ENCODE measurements around the gene NUPR1. TPM values are rescaled to one million over a fixed set of nuclear protein-coding genes. Genes with fewer than 3 reads are reported as not detected.
A peak's percentile ranks its signal among the peaks of the same experiment; 100 is the strongest.
"Not testable (repeated sequence)": the region's sequence is repeated elsewhere in the genome, so short reads cannot be mapped to it uniquely, and the experiment has no call there.

NUPR1 gene
- total RNA-seq, 4 donors from 2014 or later, result 18.7 to 44.3 (median 22.6) TPM

DNA sequence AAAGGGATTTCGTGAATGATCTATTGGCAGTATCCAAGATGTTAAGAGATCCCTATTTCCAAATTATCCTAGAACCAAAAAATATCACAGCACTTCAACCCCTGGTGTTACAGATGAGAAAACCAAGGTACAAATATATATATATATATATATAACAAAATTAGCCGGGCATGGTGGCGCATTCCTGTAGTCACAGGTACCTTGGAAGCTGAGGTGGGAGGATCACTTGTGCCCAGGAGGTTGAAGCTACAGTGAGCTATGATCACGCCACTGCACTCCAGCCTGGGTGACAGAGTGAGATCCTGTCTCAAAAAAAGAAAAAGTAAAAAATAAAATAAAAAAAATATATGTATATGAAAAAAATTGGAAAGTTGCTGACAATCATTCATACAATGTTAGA, 46.3 kb downstream of the NUPR1 start:
- DNase-seq (no peak), ATAC-seq (no peak)
- in situ Hi-C loops (cut with MboI; ENCODE audit: low sequenced_read_pairs in 4 of 4), result loop anchor here (5.0 to 25.0 kb wide), 3 partner anchors 55 to 120 kb away; partner anchors contain the start of genes SGF29 (in 3 of the 4) and SULT1A1 (in 1 of the 4)
- no peak for TF ChIP-seq POLR2A (IDR thresholded peaks at IDR 0.05)
- TF ChIP-seq, protein P1, sequence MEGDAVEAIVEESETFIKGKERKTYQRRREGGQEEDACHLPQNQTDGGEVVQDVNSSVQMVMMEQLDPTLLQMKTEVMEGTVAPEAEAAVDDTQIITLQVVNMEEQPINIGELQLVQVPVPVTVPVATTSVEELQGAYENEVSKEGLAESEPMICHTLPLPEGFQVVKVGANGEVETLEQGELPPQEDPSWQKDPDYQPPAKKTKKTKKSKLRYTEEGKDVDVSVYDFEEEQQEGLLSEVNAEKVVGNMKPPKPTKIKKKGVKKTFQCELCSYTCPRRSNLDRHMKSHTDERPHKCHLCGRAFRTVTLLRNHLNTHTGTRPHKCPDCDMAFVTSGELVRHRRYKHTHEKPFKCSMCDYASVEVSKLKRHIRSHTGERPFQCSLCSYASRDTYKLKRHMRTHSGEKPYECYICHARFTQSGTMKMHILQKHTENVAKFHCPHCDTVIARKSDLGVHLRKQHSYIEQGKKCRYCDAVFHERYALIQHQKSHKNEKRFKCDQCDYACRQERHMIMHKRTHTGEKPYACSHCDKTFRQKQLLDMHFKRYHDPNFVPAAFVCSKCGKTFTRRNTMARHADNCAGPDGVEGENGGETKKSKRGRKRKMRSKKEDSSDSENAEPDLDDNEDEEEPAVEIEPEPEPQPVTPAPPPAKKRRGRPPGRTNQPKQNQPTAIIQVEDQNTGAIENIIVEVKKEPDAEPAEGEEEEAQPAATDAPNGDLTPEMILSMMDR (IDR thresholded peaks at IDR 0.05 in 4 of 5, conservative IDR thresholded peaks at IDR 0.05 in 1 of 5), result no peak
- H3K27ac ChIP-seq, result peak overlapping the region; percentile 89 to 98 (median 95)
- H3K36me3 ChIP-seq, result peaks cover 0 to 17% of the 10 kb centered on the region in 2 donors
- peak overlapping the region; percentile 83 to 97 (median 93) for H3K4me3 ChIP-seq
- intact Hi-C loops (cut with DNase I; ENCODE audit: low total_unique reads), result loop anchor here (5.0 kb wide), 1 partner anchor 125 kb away; no protein-coding TSS in a partner anchor
- H3K27me3 ChIP-seq, result no peaks in the 10 kb centered on the region
- no peaks in the 10 kb centered on the region for H3K9me3 ChIP-seq
- peaks cover 0 to 11% of the 10 kb centered on the region in 2 donors for H3K4me1 ChIP-seq

DNA sequence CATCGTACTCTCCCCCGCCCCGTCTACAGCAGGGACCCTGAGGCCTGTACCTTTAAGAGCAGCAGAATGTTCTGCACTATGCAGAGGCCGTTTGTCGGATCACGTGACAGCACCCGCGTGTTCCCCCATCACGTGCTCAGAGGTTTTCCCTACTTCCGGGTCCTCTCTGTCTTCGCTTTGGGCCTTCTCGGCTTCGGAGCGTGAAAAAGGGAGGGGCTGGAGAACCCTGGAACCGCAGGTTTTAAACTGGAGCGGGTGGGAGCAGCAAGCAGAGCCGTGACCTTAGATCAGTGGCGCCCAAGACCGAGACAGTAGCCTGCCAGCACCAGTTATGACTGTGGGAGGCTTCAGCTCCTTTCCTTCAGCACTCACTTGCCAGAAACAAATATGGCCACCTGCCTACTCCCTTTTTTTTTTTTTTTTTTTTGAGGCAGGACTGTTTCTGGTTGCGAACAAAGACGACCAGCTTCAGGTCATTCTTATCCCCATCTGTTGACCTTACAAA, 46.8 kb downstream of the NUPR1 start, which contains the start of gene CLN3:
TSS of gene CLN3 (minus strand) at position 105 of the 505 bp plus-strand sequence. CDS start 315 bp downstream, outside the sequence.
- intact Hi-C loops (cut with DNase I; ENCODE audit: low total_unique reads), result loop anchor here (1.0 to 5.0 kb wide), 3 partner anchors 56 to 125 kb away; no protein-coding TSS in a partner anchor
- DNase-seq (peak; percentile 93 to 95), ATAC-seq (peak; percentile 99)
- TF ChIP-seq, protein P1 (IDR thresholded peaks at IDR 0.05 in 4 of 5, conservative IDR thresholded peaks at IDR 0.05 in 1 of 5), result no peak
- peak; percentile 37 to 46 for TF ChIP-seq POLR2A (IDR thresholded peaks at IDR 0.05)
- no peaks in the 10 kb centered on the region for H3K9me3 ChIP-seq
- H3K4me3 ChIP-seq, result peak within 1 kb of the TSS; percentile 83 to 97 (median 93)
- peak within 1 kb of the TSS; percentile 89 to 98 (median 95) for H3K27ac ChIP-seq
- H3K27me3 ChIP-seq, result no peaks in the 10 kb centered on the region
- in situ Hi-C loops (cut with MboI; ENCODE audit: low sequenced_read_pairs in 4 of 4), result loop anchor here (5.0 to 25.0 kb wide), 3 partner anchors 55 to 120 kb away; partner anchors contain the start of genes SGF29 (in 3 of the 4) and SULT1A1 (in 1 of the 4)
- H3K4me1 ChIP-seq, result peaks cover 0 to 11% of the 10 kb centered on the region in 2 donors
- H3K36me3 ChIP-seq, result peaks cover 0 to 22% of the 10 kb centered on the region in 2 donors

DNA sequence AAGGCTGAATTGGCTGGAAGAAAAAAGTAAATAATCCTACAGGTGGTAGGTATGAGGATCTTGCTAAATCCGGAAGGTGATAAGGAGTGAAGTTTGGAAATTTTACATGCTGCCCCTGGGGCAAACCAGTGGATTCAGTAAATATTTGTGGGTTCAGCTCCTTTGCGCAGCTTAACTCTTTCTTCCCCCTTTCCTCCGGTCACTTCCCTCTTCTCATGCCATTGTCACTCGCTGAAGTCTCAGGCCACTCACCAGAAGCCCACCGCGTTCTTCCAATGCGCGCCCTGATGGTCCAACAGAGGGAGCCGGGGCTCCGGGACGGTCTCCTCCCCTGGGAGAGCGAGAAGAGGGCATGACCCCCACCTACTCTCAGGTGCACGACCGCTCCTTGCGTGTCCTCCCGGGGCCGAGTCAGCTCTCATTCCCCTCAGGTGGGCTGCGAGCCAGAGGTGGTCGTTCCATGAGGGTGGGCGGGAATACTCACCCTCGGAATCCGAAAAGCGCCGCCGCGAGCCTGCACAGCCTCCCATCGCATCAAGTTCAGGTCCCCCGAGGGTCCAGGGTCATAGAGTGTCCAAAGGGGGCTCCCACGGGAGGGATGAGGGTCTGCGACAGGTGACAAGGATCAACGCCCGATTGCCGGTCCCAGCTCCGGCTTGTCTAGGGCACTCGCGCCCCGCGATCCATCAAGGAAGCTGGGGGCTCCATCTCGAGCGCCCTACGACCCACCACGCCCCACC, 47.4 kb downstream of the NUPR1 start:
- peak; percentile 61 to 62 for ATAC-seq
- peaks cover 0 to 11% of the 10 kb centered on the region in 2 donors for H3K4me1 ChIP-seq
- in situ Hi-C loops (cut with MboI; ENCODE audit: low sequenced_read_pairs in 4 of 4), result loop anchor here (5.0 to 25.0 kb wide), 3 partner anchors 56 to 121 kb away; partner anchors contain the start of genes SGF29 (in 3 of the 4) and SULT1A1 (in 1 of the 4)
- H3K9me3 ChIP-seq, result no peaks in the 10 kb centered on the region
- peak overlapping the region; percentile 83 to 97 (median 93) for H3K4me3 ChIP-seq
- peak in 1 of 2 donors; percentile 53 for DNase-seq
- peaks cover 0 to 28% of the 10 kb centered on the region in 2 donors for H3K36me3 ChIP-seq
- H3K27ac ChIP-seq, result peak overlapping the region; percentile 89 to 98 (median 95)
- intact Hi-C loops (cut with DNase I; ENCODE audit: low total_unique reads), result loop anchor here (1.0 to 5.0 kb wide), 3 partner anchors 57 to 126 kb away; no protein-coding TSS in a partner anchor
- no peak for TF ChIP-seq POLR2A (IDR thresholded peaks at IDR 0.05)
- TF ChIP-seq, protein P1 (IDR thresholded peaks at IDR 0.05 in 4 of 5, conservative IDR thresholded peaks at IDR 0.05 in 1 of 5), result peak in 4 of 5 experiments; percentile 35 to 70 (median 62)
- H3K27me3 ChIP-seq, result no peaks in the 10 kb centered on the region

DNA sequence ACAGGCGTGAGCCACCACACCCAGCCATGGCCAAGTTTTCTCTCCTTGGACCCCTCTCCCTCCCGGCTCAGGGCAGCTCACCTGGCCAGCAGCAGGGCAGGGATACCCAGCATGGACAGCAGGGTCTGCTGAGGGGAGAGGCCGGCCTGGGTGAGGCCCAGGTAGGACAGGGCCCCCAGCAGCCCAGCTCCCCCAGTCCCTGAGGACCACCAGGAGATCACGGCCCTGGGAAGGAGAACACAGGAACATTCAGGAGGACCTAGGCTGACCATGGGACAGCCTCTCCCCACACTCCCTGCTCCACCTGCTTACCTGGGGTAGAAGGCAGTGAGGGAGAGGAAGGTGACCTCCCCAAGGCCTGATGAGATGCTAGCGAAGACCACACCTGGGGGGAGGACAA, 52.5 kb downstream of the NUPR1 start:
- DNase-seq (no peak), ATAC-seq (no peak)
- H3K36me3 ChIP-seq, result peaks cover 0 to 58% of the 10 kb centered on the region in 2 donors
- in situ Hi-C loops (cut with MboI; ENCODE audit: low sequenced_read_pairs in 4 of 4) (loop anchor here in 1 of 4 donors (25.0 kb wide), 1 partner anchor 126 kb away; the partner anchor contains the start of gene SULT1A1), intact Hi-C loops (cut with DNase I; ENCODE audit: low total_unique reads) (no loop called here)
- no peaks in the 10 kb centered on the region for H3K27me3 ChIP-seq
- no peak overlapping the region for H3K27ac ChIP-seq
- H3K4me3 ChIP-seq, result no peak overlapping the region
- H3K9me3 ChIP-seq, result no peaks in the 10 kb centered on the region
- TF ChIP-seq, protein P1 (IDR thresholded peaks at IDR 0.05 in 4 of 5, conservative IDR thresholded peaks at IDR 0.05 in 1 of 5), result no peak
- no peak for TF ChIP-seq POLR2A (IDR thresholded peaks at IDR 0.05)
- H3K4me1 ChIP-seq, result peaks cover 0 to 7% of the 10 kb centered on the region in 2 donors

DNA sequence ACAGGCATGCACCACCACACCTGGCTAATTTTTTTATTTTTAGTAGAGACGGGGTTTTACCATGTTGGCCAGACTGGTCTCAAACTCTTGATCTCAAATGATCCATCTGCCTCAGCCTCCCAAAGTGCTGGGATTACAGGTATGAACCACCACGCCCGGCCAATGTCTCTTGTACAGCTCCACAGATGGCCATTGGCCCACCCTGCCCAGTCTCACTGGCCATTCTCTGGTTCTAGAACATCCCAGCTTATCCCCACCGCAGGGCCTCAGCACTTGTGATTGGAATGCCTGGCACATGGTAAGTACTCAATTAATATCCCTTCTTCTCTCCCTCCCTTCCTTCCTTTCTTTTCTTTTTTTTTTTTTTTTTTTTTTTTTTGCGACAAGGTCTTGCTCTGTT, 55.4 kb downstream of the NUPR1 start:
- H3K27me3 ChIP-seq; H3K4me1 ChIP-seq; H3K27ac ChIP-seq; H3K9me3 ChIP-seq; ATAC-seq; H3K4me3 ChIP-seq; intact Hi-C loops (cut with DNase I; ENCODE audit: low total_unique reads); DNase-seq: not testable (repeated sequence)
- H3K36me3 ChIP-seq, result peaks cover 0 to 74% of the 10 kb centered on the region in 2 donors
- in situ Hi-C loops (cut with MboI; ENCODE audit: low sequenced_read_pairs in 4 of 4), result loop anchor here in 1 of 4 donors (25.0 kb wide), 1 partner anchor 129 kb away; the partner anchor contains the start of gene SULT1A1
